ENCODE results near the gene TACSTD2.

DNA sequence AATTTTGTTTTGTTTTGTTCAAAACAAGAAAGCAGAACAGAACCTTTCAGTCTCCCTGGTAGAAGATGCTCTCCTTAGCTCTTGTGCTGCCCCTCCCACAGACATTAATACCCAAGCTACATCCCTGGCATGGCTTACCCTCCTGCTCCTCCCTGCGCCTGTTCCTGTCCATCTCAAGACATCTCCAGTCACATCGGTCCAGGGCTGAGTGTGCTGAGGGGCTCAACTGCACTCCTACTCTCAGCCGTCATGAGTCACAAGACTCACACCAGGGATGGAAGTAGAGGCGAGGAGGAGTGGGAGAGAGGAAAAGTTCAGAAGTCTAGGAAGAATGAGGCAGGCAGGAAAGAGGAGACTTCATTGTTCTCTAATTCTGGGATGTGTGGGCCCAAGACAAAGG, 9.2 kb upstream of the TACSTD2 start:
- no peak for TF ChIP-seq YY1 (IDR thresholded peaks at IDR 0.05; ENCODE audit: extremely low read depth, insufficient replicate concordance, low read depth, low read length)
- TF ChIP-seq, protein P1, sequence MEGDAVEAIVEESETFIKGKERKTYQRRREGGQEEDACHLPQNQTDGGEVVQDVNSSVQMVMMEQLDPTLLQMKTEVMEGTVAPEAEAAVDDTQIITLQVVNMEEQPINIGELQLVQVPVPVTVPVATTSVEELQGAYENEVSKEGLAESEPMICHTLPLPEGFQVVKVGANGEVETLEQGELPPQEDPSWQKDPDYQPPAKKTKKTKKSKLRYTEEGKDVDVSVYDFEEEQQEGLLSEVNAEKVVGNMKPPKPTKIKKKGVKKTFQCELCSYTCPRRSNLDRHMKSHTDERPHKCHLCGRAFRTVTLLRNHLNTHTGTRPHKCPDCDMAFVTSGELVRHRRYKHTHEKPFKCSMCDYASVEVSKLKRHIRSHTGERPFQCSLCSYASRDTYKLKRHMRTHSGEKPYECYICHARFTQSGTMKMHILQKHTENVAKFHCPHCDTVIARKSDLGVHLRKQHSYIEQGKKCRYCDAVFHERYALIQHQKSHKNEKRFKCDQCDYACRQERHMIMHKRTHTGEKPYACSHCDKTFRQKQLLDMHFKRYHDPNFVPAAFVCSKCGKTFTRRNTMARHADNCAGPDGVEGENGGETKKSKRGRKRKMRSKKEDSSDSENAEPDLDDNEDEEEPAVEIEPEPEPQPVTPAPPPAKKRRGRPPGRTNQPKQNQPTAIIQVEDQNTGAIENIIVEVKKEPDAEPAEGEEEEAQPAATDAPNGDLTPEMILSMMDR (IDR thresholded peaks at IDR 0.05 in 2 of 3, conservative IDR thresholded peaks at IDR 0.05 in 1 of 3; ENCODE audit: borderline replicate concordance in 1 of 3, insufficient read depth in 1 of 3, low read depth in 2 of 3, low read length in 2 of 3), result no peak
- TF ChIP-seq SP1 (IDR thresholded peaks at IDR 0.05; ENCODE audit: low read depth), result no peak; the same call in 1 of the 2 replicates
- no peak for TF ChIP-seq POLR2A (IDR thresholded peaks at IDR 0.05; ENCODE audit: borderline replicate concordance, extremely low read depth, insufficient read depth, insufficient read length)
- TF ChIP-seq EZH2phosphoT487 (IDR thresholded peaks at IDR 0.05; ENCODE audit: borderline replicate concordance), result no peak
- no peak for TF ChIP-seq ATF3 (IDR thresholded peaks at IDR 0.05)
- TF ChIP-seq EZH2 (IDR thresholded peaks at IDR 0.05), result no peak
- no peak for TF ChIP-seq CEBPB (IDR thresholded peaks at IDR 0.05; ENCODE audit: low read depth)
- TF ChIP-seq, protein P2, sequence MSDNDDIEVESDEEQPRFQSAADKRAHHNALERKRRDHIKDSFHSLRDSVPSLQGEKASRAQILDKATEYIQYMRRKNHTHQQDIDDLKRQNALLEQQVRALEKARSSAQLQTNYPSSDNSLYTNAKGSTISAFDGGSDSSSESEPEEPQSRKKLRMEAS (IDR thresholded peaks at IDR 0.05), result no peak
- no peak for TF ChIP-seq EGR1 (IDR thresholded peaks at IDR 0.05; ENCODE audit: low read depth)
- TF ChIP-seq POLR2AphosphoS5 (IDR thresholded peaks at IDR 0.05; ENCODE audit: low read depth, low read length), result no peak
